ENCODE measurements around the gene GPRC5B. TPM values are rescaled to one million over a fixed set of nuclear protein-coding genes. Genes with fewer than 3 reads are reported as not detected.

Gene GPRC5B
- total RNA-seq, 4 donors from 2014 or later: 14.1 to 29.4 (median 21.4) TPM

GRCh38 chr16:19926449-19927390 is 42.1 kb upstream of the GPRC5B start:
- no peaks in the 10 kb centered on the region for H3K36me3 ChIP-seq
- TF ChIP-seq POLR2A (IDR thresholded peaks at IDR 0.05; ENCODE audit: low read depth) (no peak), EP300 (IDR thresholded peaks at IDR 0.05) (no peak), CTCF (IDR thresholded peaks at IDR 0.05) (no peak), POLR2AphosphoS5 (IDR thresholded peaks at IDR 0.05) (no peak)

GRCh38 chr16:19923396-19923795 is 38.7 kb upstream of the GPRC5B start:
- no peaks in the 10 kb centered on the region for H3K36me3 ChIP-seq
- TF ChIP-seq EP300 (IDR thresholded peaks at IDR 0.05) (no peak), POLR2A (IDR thresholded peaks at IDR 0.05; ENCODE audit: low read depth) (no peak), POLR2AphosphoS5 (IDR thresholded peaks at IDR 0.05) (no peak), CTCF (IDR thresholded peaks at IDR 0.05) (no peak)
- DNase-seq (ENCODE audit: extremely low spot score): no peak
- intact Hi-C loops (cut with DNase I): no loop called here
- WGBS: 77% methylated on average over 5 of the region's 5 CpGs
- no peak overlapping the region for H3K4me3 ChIP-seq
- H3K4me1 ChIP-seq: no peaks in the 10 kb centered on the region
- H3K27ac ChIP-seq (replicated peaks in 1 of 4): no peak overlapping the region
- H3K27me3 ChIP-seq: no peaks in the 10 kb centered on the region
- peaks cover 0 to 11% (median 9%) of the 10 kb centered on the region in 4 donors for H3K9me3 ChIP-seq

More at GRCh38 chr16:19926449-19927390, 42.1 kb upstream of the GPRC5B start:
- Histone ChIP-seq H3K9me3 (peaks cover 0 to 11% (median 9%) of the 10 kb centered on the region in 4 donors), H3K27me3 (peaks cover 0 to 4% (median 0%) of the 10 kb centered on the region in 4 donors), H3K4me3 (no peak overlapping the region), H3K4me1 (no peaks in the 10 kb centered on the region), H3K27ac (replicated peaks in 1 of 4) (no peak overlapping the region)
- no peak for DNase-seq (ENCODE audit: extremely low spot score)
- WGBS: 87% methylated on average over 8 of the region's 8 CpGs
- intact Hi-C loops (cut with DNase I): no loop called here

- DNase-seq (ENCODE audit: extremely low spot score): no peak
- no peak overlapping the region for H3K4me3 ChIP-seq
- 89% methylated on average over 7 of the region's 7 CpGs for WGBS
- H3K4me1 ChIP-seq: no peaks in the 10 kb centered on the region
- no peak overlapping the region for H3K27ac ChIP-seq (replicated peaks in 1 of 4)
- H3K27me3 ChIP-seq: no peaks in the 10 kb centered on the region
- no peaks in the 10 kb centered on the region for H3K9me3 ChIP-seq
- TF ChIP-seq POLR2A (IDR thresholded peaks at IDR 0.05; ENCODE audit: low read depth): no peak
- TF ChIP-seq EP300 (IDR thresholded peaks at IDR 0.05): no peak
- no peak for TF ChIP-seq CTCF (IDR thresholded peaks at IDR 0.05)
- TF ChIP-seq POLR2AphosphoS5 (IDR thresholded peaks at IDR 0.05): no peak
- intact Hi-C loops (cut with DNase I): no loop called here
- no peaks in the 10 kb centered on the region for H3K36me3 ChIP-seq
These were observed 34.5 kb upstream of the GPRC5B start for GRCh38 chr16:19919142-19919541.

- no peak for DNase-seq (ENCODE audit: extremely low spot score)
- Histone ChIP-seq H3K27me3 (no peaks in the 10 kb centered on the region), H3K4me1 (no peaks in the 10 kb centered on the region), H3K4me3 (no peak overlapping the region), H3K36me3 (no peaks in the 10 kb centered on the region), H3K9me3 (no peaks in the 10 kb centered on the region), H3K27ac (replicated peaks in 1 of 4) (no peak overlapping the region)
- intact Hi-C loops (cut with DNase I): no loop called here
- 86% methylated on average over 5 of the region's 5 CpGs for WGBS
- TF ChIP-seq EP300 (IDR thresholded peaks at IDR 0.05) (no peak), POLR2AphosphoS5 (IDR thresholded peaks at IDR 0.05) (no peak), POLR2A (IDR thresholded peaks at IDR 0.05; ENCODE audit: low read depth) (no peak)
These were observed 31.4 kb upstream of the GPRC5B start for GRCh38 chr16:19916064-19916463.

- H3K4me1 ChIP-seq: no peaks in the 10 kb centered on the region
- intact Hi-C loops (cut with DNase I): no loop called here
These were observed 30.2 kb upstream of the GPRC5B start for GRCh38 chr16:19914877-19915276.

More at GRCh38 chr16:19914877-19915276, 30.2 kb upstream of the GPRC5B start:
- TF ChIP-seq POLR2AphosphoS5 (IDR thresholded peaks at IDR 0.05): no peak
- Histone ChIP-seq H3K36me3 (no peaks in the 10 kb centered on the region), H3K27me3 (no peaks in the 10 kb centered on the region), H3K4me3 (no peak overlapping the region), H3K27ac (replicated peaks in 1 of 4) (no peak overlapping the region), H3K9me3 (no peaks in the 10 kb centered on the region)
- WGBS: 93% methylated on average over 7 of the region's 7 CpGs
- DNase-seq (ENCODE audit: extremely low spot score): no peak
